ENCODE data around the gene ANKS4B. TPM values are rescaled to one million over a fixed set of nuclear protein-coding genes. Genes with fewer than 3 reads are reported as not detected.

Gene ANKS4B
- total and polyA plus RNA-seq, 2 donors from 2014 or later, result 1.4 to 9.7 TPM

DNA sequence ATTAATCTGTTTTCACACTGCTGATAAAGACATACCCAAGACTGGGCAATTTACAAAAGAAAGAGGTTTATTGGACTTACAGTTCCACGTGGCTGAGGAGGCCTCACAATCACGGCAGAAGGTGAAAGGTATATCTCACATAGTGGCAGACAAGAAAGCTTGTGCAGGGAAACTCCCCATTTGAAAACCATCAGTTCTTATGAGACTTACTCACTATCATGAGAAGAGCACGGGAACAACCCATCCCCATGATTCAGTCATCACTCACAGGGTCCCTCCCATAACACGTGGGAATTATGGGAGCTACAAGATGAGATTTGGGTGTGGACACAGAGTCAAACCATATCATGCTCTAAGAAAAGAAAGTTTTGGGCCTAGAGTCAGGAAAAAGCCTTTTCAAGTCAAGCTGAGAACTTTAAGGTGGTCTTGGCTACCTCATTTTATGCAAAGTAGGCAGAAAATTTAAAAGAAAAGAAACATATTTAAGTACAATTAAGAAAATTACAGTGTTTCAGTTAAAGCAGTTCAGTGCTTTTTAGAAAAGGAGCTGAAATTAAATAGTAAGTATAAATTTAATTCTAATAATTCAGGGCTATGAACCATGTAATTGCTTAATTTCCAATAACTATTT is 69.5 kb downstream of the ANKS4B start:
- H3K4me1 ChIP-seq (ENCODE audit: control insufficient read depth in 2 of 3, insufficient read depth in 2 of 3, low read depth in 1 of 3, low read length in 3 of 3), result no peaks in the 10 kb centered on the region
- DNase-seq (no peak), FAIRE-seq (no peak)
- no peaks in the 10 kb centered on the region for H3K36me3 ChIP-seq (ENCODE audit: control insufficient read depth in 2 of 3, insufficient read depth in 3 of 3, low read length in 3 of 3)
- H3K4me3 ChIP-seq (ENCODE audit: low read length in 3 of 3), result no peak overlapping the region
- intact Hi-C loops (cut with DNase I), result no loop called here
- TF ChIP-seq, protein P1, sequence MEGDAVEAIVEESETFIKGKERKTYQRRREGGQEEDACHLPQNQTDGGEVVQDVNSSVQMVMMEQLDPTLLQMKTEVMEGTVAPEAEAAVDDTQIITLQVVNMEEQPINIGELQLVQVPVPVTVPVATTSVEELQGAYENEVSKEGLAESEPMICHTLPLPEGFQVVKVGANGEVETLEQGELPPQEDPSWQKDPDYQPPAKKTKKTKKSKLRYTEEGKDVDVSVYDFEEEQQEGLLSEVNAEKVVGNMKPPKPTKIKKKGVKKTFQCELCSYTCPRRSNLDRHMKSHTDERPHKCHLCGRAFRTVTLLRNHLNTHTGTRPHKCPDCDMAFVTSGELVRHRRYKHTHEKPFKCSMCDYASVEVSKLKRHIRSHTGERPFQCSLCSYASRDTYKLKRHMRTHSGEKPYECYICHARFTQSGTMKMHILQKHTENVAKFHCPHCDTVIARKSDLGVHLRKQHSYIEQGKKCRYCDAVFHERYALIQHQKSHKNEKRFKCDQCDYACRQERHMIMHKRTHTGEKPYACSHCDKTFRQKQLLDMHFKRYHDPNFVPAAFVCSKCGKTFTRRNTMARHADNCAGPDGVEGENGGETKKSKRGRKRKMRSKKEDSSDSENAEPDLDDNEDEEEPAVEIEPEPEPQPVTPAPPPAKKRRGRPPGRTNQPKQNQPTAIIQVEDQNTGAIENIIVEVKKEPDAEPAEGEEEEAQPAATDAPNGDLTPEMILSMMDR (IDR thresholded peaks at IDR 0.05; ENCODE audit: borderline replicate concordance, extremely low read depth, insufficient read depth), result no peak
- H3K9ac ChIP-seq (ENCODE audit: low read length in 3 of 3), result no peak overlapping the region
- no peaks in the 10 kb centered on the region for H3K9me3 ChIP-seq (ENCODE audit: control insufficient read depth in 2 of 3, insufficient read depth in 1 of 3, low read length in 3 of 3)
- H3K27ac ChIP-seq (ENCODE audit: low read depth in 2 of 2, low read length in 2 of 2), result no peak overlapping the region
- no peaks in the 10 kb centered on the region for H3K27me3 ChIP-seq (ENCODE audit: control insufficient read depth, insufficient read depth, low read length)

Other genes starting within 250 kb of the ANKS4B start
- gene DNAH3, start 82.9 kb upstream of the ANKS4B start, total RNA-seq, result 0.57 TPM
- gene DNAH3, start 82.9 kb upstream of the ANKS4B start, polyA plus RNA-seq (ENCODE audit: insufficient read depth, low read depth, low replicate concordance), result 0.19 TPM
- 35.1 TPM for gene LDAF1, start 75.0 kb upstream of the ANKS4B start, total RNA-seq
- gene LDAF1, start 75.0 kb upstream of the ANKS4B start, polyA plus RNA-seq (ENCODE audit: insufficient read depth, low read depth, low replicate concordance), result 16.4 TPM
- not detected for gene ZP2, start 22.1 kb upstream of the ANKS4B start, total RNA-seq
- gene ZP2, start 22.1 kb upstream of the ANKS4B start, polyA plus RNA-seq (ENCODE audit: insufficient read depth, low read depth, low replicate concordance), result not detected
- gene CRYM, start 44.6 kb downstream of the ANKS4B start, total RNA-seq, result 5.8 TPM
- gene CRYM, start 44.6 kb downstream of the ANKS4B start, polyA plus RNA-seq (ENCODE audit: insufficient read depth, low read depth, low replicate concordance), result 80.9 TPM